ENCODE measurements around the gene TLR6.

DNA sequence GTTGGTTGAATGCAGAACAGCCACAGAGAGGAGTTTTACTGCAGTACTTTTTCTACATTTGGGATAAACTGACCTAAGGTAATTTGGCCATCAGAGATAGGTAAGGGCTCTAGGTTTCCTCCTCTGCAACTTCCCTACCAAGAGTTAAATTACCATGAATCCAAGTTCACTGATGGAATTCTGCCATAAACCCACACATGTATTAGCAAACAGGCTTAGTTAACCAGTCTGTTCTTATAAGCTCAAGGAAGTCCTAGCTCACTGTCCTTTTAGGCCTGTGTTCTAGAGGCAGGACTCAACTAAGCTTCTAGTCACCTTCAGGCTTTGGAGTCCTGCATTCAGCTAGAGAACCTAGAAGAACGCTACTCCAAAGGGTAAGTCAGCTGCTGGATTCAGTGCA lies 15.0 kb upstream of the TLR6 start:
- TF ChIP-seq, protein P1, sequence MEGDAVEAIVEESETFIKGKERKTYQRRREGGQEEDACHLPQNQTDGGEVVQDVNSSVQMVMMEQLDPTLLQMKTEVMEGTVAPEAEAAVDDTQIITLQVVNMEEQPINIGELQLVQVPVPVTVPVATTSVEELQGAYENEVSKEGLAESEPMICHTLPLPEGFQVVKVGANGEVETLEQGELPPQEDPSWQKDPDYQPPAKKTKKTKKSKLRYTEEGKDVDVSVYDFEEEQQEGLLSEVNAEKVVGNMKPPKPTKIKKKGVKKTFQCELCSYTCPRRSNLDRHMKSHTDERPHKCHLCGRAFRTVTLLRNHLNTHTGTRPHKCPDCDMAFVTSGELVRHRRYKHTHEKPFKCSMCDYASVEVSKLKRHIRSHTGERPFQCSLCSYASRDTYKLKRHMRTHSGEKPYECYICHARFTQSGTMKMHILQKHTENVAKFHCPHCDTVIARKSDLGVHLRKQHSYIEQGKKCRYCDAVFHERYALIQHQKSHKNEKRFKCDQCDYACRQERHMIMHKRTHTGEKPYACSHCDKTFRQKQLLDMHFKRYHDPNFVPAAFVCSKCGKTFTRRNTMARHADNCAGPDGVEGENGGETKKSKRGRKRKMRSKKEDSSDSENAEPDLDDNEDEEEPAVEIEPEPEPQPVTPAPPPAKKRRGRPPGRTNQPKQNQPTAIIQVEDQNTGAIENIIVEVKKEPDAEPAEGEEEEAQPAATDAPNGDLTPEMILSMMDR (conservative IDR thresholded peaks at IDR 0.05) = no peak
- no peak for TF ChIP-seq ZFX (IDR thresholded peaks at IDR 0.05)

Data from C4-2B (cell line).